ENCODE results near the gene BMPER. TPM values are rescaled to one million over a fixed set of nuclear protein-coding genes. Genes with fewer than 3 reads are reported as not detected.

BMPER gene
- total and polyA plus RNA-seq, 12 donors, result 0.29 to 1.9 (median 0.85) TPM; not detected in 2

GRCh38 chr7:33885290-33886148, 19.8 kb upstream of the BMPER start:
- no peaks in the 10 kb centered on the region for H3K36me3 ChIP-seq (replicated peaks in 1 of 2)
- 84 to 90% (median 88%) methylated on average over 4 of the region's 4 CpGs for WGBS, 4 donors
- H3K4me1 ChIP-seq (replicated peaks in 1 of 2), result no peaks in the 10 kb centered on the region
- H3K9me3 ChIP-seq (replicated peaks in 1 of 3), result no peaks in the 10 kb centered on the region
- no peaks in the 10 kb centered on the region for H3K27me3 ChIP-seq
- TF ChIP-seq CTCF (IDR thresholded peaks at IDR 0.05) (no peak), POLR2A (IDR thresholded peaks at IDR 0.05) (no peak)
- no peak overlapping the region for H3K27ac ChIP-seq
- H3K4me3 ChIP-seq, result no peak overlapping the region
- intact Hi-C loops (cut with DNase I), result no loop called here
- no peak for DNase-seq

- Histone ChIP-seq H3K9me3 (replicated peaks in 1 of 3) (no peaks in the 10 kb centered on the region), H3K4me3 (no peak overlapping the region), H3K27me3 (no peaks in the 10 kb centered on the region), H3K36me3 (replicated peaks in 1 of 2) (no peaks in the 10 kb centered on the region), H3K4me1 (replicated peaks in 1 of 2) (no peaks in the 10 kb centered on the region), H3K27ac (no peak overlapping the region)
- 89 to 91% (median 89%) methylated on average over 5 of the region's 5 CpGs for WGBS, 4 donors
- DNase-seq, result no peak
- TF ChIP-seq POLR2A (IDR thresholded peaks at IDR 0.05), result no peak
- no peak for TF ChIP-seq CTCF (IDR thresholded peaks at IDR 0.05)
- intact Hi-C loops (cut with DNase I), result no loop called here
Observed at GRCh38 chr7:33886149-33886623, 19.2 kb upstream of the BMPER start.

GRCh38 chr7:33887266-33887975, 17.9 kb upstream of the BMPER start:
- Histone ChIP-seq H3K36me3 (replicated peaks in 1 of 2) (no peaks in the 10 kb centered on the region), H3K9me3 (replicated peaks in 1 of 3) (no peaks in the 10 kb centered on the region), H3K4me3 (no peak overlapping the region), H3K27ac (no peak overlapping the region), H3K27me3 (no peaks in the 10 kb centered on the region), H3K4me1 (replicated peaks in 1 of 2) (no peaks in the 10 kb centered on the region)
- WGBS, 4 donors, result 69 to 87% (median 78%) methylated on average over 5 of the region's 5 CpGs
- DNase-seq, result no peak
- intact Hi-C loops (cut with DNase I), result no loop called here
- TF ChIP-seq POLR2A (IDR thresholded peaks at IDR 0.05), result no peak
- TF ChIP-seq CTCF (IDR thresholded peaks at IDR 0.05), result no peak

- intact Hi-C loops (cut with DNase I), result no loop called here
- 85 to 94% (median 91%) methylated on average over 4 of the region's 4 CpGs for WGBS, 4 donors
- no peaks in the 10 kb centered on the region for H3K9me3 ChIP-seq (replicated peaks in 1 of 3)
- H3K4me1 ChIP-seq (replicated peaks in 1 of 2), result no peaks in the 10 kb centered on the region
- H3K27ac ChIP-seq, result no peak overlapping the region
- TF ChIP-seq CTCF (IDR thresholded peaks at IDR 0.05) (no peak), POLR2A (IDR thresholded peaks at IDR 0.05) (no peak)
- no peaks in the 10 kb centered on the region for H3K27me3 ChIP-seq
- no peak overlapping the region for H3K4me3 ChIP-seq
- H3K36me3 ChIP-seq (replicated peaks in 1 of 2), result no peaks in the 10 kb centered on the region
- no peak for DNase-seq
Observed at GRCh38 chr7:33888166-33888565, 17.2 kb upstream of the BMPER start.

Measured in adrenal gland (tissue), 12 donors.